Epithelial cell of esophagus (primary cell): ENCODE data around the gene CNPY1.

Experiments used
- DNase-seq: peaks from one replicate; pipeline ENCODE4 v3.0.0; 2010; ENCODE audit warnings: low read depth
- H3K4me3 ChIP-seq: 2 replicates; pipeline ENCODE4 v1.5.1; 2011; ENCODE audit warnings: mild to moderate bottlenecking, low read length, control low read depth
- CTCF ChIP-seq: IDR thresholded peaks from 2 replicates; pipeline ENCODE4 v1.5.1; 2011; ENCODE audit warnings: low read depth, mild to moderate bottlenecking, low read length, control low read depth, inconsistent platforms; ENCODE audit not compliant: insufficient read depth; ENCODE audit errors: missing control alignments

CNPY1 gene

GRCh38 chr7:155579565-155579964 is 33.2 kb upstream of the CNPY1 start:
- TF ChIP-seq CTCF: no peak
- no peak for DNase-seq
- H3K4me3 ChIP-seq: no peak overlapping the region

GRCh38 chr7:155578016-155578415 is 31.7 kb upstream of the CNPY1 start:
- TF ChIP-seq CTCF: no peak
- H3K4me3 ChIP-seq: no peak overlapping the region
- no peak for DNase-seq

GRCh38 chr7:155577509-155577905 is 31.1 kb upstream of the CNPY1 start:
- no peak for TF ChIP-seq CTCF
- H3K4me3 ChIP-seq: no peak overlapping the region
- no peak for DNase-seq

GRCh38 chr7:155576900-155577508 is 30.6 kb upstream of the CNPY1 start:
- no peak for DNase-seq
- TF ChIP-seq CTCF: no peak
- no peak overlapping the region for H3K4me3 ChIP-seq

GRCh38 chr7:155576416-155576815 is 30.1 kb upstream of the CNPY1 start:
- DNase-seq: no peak
- TF ChIP-seq CTCF: no peak
- no peak overlapping the region for H3K4me3 ChIP-seq

- no peak for TF ChIP-seq CTCF
- DNase-seq: no peak
- H3K4me3 ChIP-seq: no peak overlapping the region
These were observed 28.4 kb upstream of the CNPY1 start for GRCh38 chr7:155574556-155575290.
